ENCODE data around the gene KIF7.

KIF7 gene

GRCh38 chr15:89679212-89679611 is 23.9 kb upstream of the KIF7 start, which contains the start of gene PLIN1:
Gene PLIN1 (minus strand): TSS chr15:89679367. CDS start chr15:89677489, 1,878 bp downstream.
- Histone ChIP-seq H3K9ac (ENCODE audit: low read depth, low read length) (no peak within 1 kb of the TSS), H3K27me3 (ENCODE audit: control insufficient read depth, insufficient read depth, low read length) (no peaks in the 10 kb centered on the region), H3K36me3 (ENCODE audit: insufficient read depth, low read length) (peaks cover 4% of the 10 kb centered on the region), H3K4me2 (ENCODE audit: low read length) (peak within 1 kb of the TSS; percentile 56), H3K4me1 (ENCODE audit: control insufficient read depth, insufficient read depth, low read length) (peaks cover 21% of the 10 kb centered on the region), H3K9me3 (replicated peaks; ENCODE audit: low read length) (no peaks in the 10 kb centered on the region), H3K4me3 (ENCODE audit: low read length) (no peak within 1 kb of the TSS)

GRCh38 chr15:89677381-89677780 is 22.1 kb upstream of the KIF7 start:
- H3K9ac ChIP-seq (ENCODE audit: low read depth, low read length) = no peak overlapping the region
- H3K4me2 ChIP-seq (ENCODE audit: low read length) = no peak overlapping the region
- no peaks in the 10 kb centered on the region for H3K27me3 ChIP-seq (ENCODE audit: control insufficient read depth, insufficient read depth, low read length)
- no peaks in the 10 kb centered on the region for H3K9me3 ChIP-seq (replicated peaks; ENCODE audit: low read length)
- no peaks in the 10 kb centered on the region for H3K36me3 ChIP-seq (ENCODE audit: insufficient read depth, low read length)
- peaks cover 23% of the 10 kb centered on the region for H3K4me1 ChIP-seq (ENCODE audit: control insufficient read depth, insufficient read depth, low read length)
- no peak overlapping the region for H3K4me3 ChIP-seq (ENCODE audit: low read length)

GRCh38 chr15:89675606-89676005 is 20.3 kb upstream of the KIF7 start:
- Histone ChIP-seq H3K4me3 (ENCODE audit: low read length) (no peak overlapping the region), H3K27me3 (ENCODE audit: control insufficient read depth, insufficient read depth, low read length) (no peaks in the 10 kb centered on the region), H3K9me3 (replicated peaks; ENCODE audit: low read length) (no peaks in the 10 kb centered on the region), H3K4me2 (ENCODE audit: low read length) (no peak overlapping the region), H3K9ac (ENCODE audit: low read depth, low read length) (no peak overlapping the region), H3K36me3 (ENCODE audit: insufficient read depth, low read length) (no peaks in the 10 kb centered on the region), H3K4me1 (ENCODE audit: control insufficient read depth, insufficient read depth, low read length) (peaks cover 16% of the 10 kb centered on the region)

GRCh38 chr15:89674526-89674925 is 19.3 kb upstream of the KIF7 start:
- Histone ChIP-seq H3K4me3 (ENCODE audit: low read length) (no peak overlapping the region), H3K4me1 (ENCODE audit: control insufficient read depth, insufficient read depth, low read length) (peaks cover 6% of the 10 kb centered on the region), H3K27me3 (ENCODE audit: control insufficient read depth, insufficient read depth, low read length) (no peaks in the 10 kb centered on the region), H3K9me3 (replicated peaks; ENCODE audit: low read length) (no peaks in the 10 kb centered on the region), H3K36me3 (ENCODE audit: insufficient read depth, low read length) (no peaks in the 10 kb centered on the region), H3K4me2 (ENCODE audit: low read length) (no peak overlapping the region), H3K9ac (ENCODE audit: low read depth, low read length) (no peak overlapping the region)

GRCh38 chr15:89673165-89673512 is 17.9 kb upstream of the KIF7 start:
- Histone ChIP-seq H3K4me3 (ENCODE audit: low read length) (no peak overlapping the region), H3K9ac (ENCODE audit: low read depth, low read length) (no peak overlapping the region), H3K4me2 (ENCODE audit: low read length) (no peak overlapping the region), H3K27me3 (ENCODE audit: control insufficient read depth, insufficient read depth, low read length) (no peaks in the 10 kb centered on the region), H3K36me3 (ENCODE audit: insufficient read depth, low read length) (no peaks in the 10 kb centered on the region), H3K4me1 (ENCODE audit: control insufficient read depth, insufficient read depth, low read length) (peaks cover 3% of the 10 kb centered on the region), H3K9me3 (replicated peaks; ENCODE audit: low read length) (no peaks in the 10 kb centered on the region)

GRCh38 chr15:89672221-89673164 is 17.2 kb upstream of the KIF7 start:
- Histone ChIP-seq H3K4me1 (ENCODE audit: control insufficient read depth, insufficient read depth, low read length) (peaks cover 3% of the 10 kb centered on the region), H3K4me2 (ENCODE audit: low read length) (no peak overlapping the region), H3K9ac (ENCODE audit: low read depth, low read length) (no peak overlapping the region), H3K9me3 (replicated peaks; ENCODE audit: low read length) (no peaks in the 10 kb centered on the region), H3K4me3 (ENCODE audit: low read length) (no peak overlapping the region), H3K27me3 (ENCODE audit: control insufficient read depth, insufficient read depth, low read length) (no peaks in the 10 kb centered on the region), H3K36me3 (ENCODE audit: insufficient read depth, low read length) (no peaks in the 10 kb centered on the region)

- Histone ChIP-seq H3K27me3 (ENCODE audit: control insufficient read depth, insufficient read depth, low read length) (no peaks in the 10 kb centered on the region), H3K9me3 (replicated peaks; ENCODE audit: low read length) (no peaks in the 10 kb centered on the region), H3K4me2 (ENCODE audit: low read length) (no peak overlapping the region), H3K9ac (ENCODE audit: low read depth, low read length) (no peak overlapping the region), H3K4me1 (ENCODE audit: control insufficient read depth, insufficient read depth, low read length) (peaks cover 3% of the 10 kb centered on the region), H3K4me3 (ENCODE audit: low read length) (no peak overlapping the region), H3K36me3 (ENCODE audit: insufficient read depth, low read length) (no peaks in the 10 kb centered on the region)
Measured at GRCh38 chr15:89671687-89672086, 16.4 kb upstream of the KIF7 start.

GRCh38 chr15:89670971-89671560 is 15.8 kb upstream of the KIF7 start:
- no peak overlapping the region for H3K4me2 ChIP-seq (ENCODE audit: low read length)
- H3K4me3 ChIP-seq (ENCODE audit: low read length) = no peak overlapping the region
- no peaks in the 10 kb centered on the region for H3K9me3 ChIP-seq (replicated peaks; ENCODE audit: low read length)
- H3K36me3 ChIP-seq (ENCODE audit: insufficient read depth, low read length) = no peaks in the 10 kb centered on the region
- H3K4me1 ChIP-seq (ENCODE audit: control insufficient read depth, insufficient read depth, low read length) = peaks cover 3% of the 10 kb centered on the region
- H3K27me3 ChIP-seq (ENCODE audit: control insufficient read depth, insufficient read depth, low read length) = no peaks in the 10 kb centered on the region
- no peak overlapping the region for H3K9ac ChIP-seq (ENCODE audit: low read depth, low read length)

- H3K4me2 ChIP-seq (ENCODE audit: low read length) = no peak overlapping the region
- peaks cover 13% of the 10 kb centered on the region for H3K4me1 ChIP-seq (ENCODE audit: control insufficient read depth, insufficient read depth, low read length)
- H3K9ac ChIP-seq (ENCODE audit: low read depth, low read length) = no peak overlapping the region
- H3K4me3 ChIP-seq (ENCODE audit: low read length) = no peak overlapping the region
- H3K36me3 ChIP-seq (ENCODE audit: insufficient read depth, low read length) = no peaks in the 10 kb centered on the region
- H3K9me3 ChIP-seq (replicated peaks; ENCODE audit: low read length) = no peaks in the 10 kb centered on the region
- no peaks in the 10 kb centered on the region for H3K27me3 ChIP-seq (ENCODE audit: control insufficient read depth, insufficient read depth, low read length)
Measured at GRCh38 chr15:89669941-89670340, 14.7 kb upstream of the KIF7 start.

- Histone ChIP-seq H3K4me3 (ENCODE audit: low read length) (no peak overlapping the region), H3K9ac (ENCODE audit: low read depth, low read length) (no peak overlapping the region), H3K4me2 (ENCODE audit: low read length) (no peak overlapping the region), H3K27me3 (ENCODE audit: control insufficient read depth, insufficient read depth, low read length) (no peaks in the 10 kb centered on the region), H3K4me1 (ENCODE audit: control insufficient read depth, insufficient read depth, low read length) (peaks cover 18% of the 10 kb centered on the region), H3K36me3 (ENCODE audit: insufficient read depth, low read length) (no peaks in the 10 kb centered on the region), H3K9me3 (replicated peaks; ENCODE audit: low read length) (no peaks in the 10 kb centered on the region)
Measured at GRCh38 chr15:89669309-89669865, 14.1 kb upstream of the KIF7 start.

GRCh38 chr15:89668171-89668570 is 12.9 kb upstream of the KIF7 start:
- H3K36me3 ChIP-seq (ENCODE audit: insufficient read depth, low read length) = no peaks in the 10 kb centered on the region
- no peak overlapping the region for H3K4me3 ChIP-seq (ENCODE audit: low read length)
- no peaks in the 10 kb centered on the region for H3K9me3 ChIP-seq (replicated peaks; ENCODE audit: low read length)
- H3K4me1 ChIP-seq (ENCODE audit: control insufficient read depth, insufficient read depth, low read length) = peaks cover 21% of the 10 kb centered on the region
- H3K4me2 ChIP-seq (ENCODE audit: low read length) = no peak overlapping the region
- no peaks in the 10 kb centered on the region for H3K27me3 ChIP-seq (ENCODE audit: control insufficient read depth, insufficient read depth, low read length)
- no peak overlapping the region for H3K9ac ChIP-seq (ENCODE audit: low read depth, low read length)

- peaks cover 27% of the 10 kb centered on the region for H3K4me1 ChIP-seq (ENCODE audit: control insufficient read depth, insufficient read depth, low read length)
- no peaks in the 10 kb centered on the region for H3K27me3 ChIP-seq (ENCODE audit: control insufficient read depth, insufficient read depth, low read length)
- no peaks in the 10 kb centered on the region for H3K36me3 ChIP-seq (ENCODE audit: insufficient read depth, low read length)
- no peak overlapping the region for H3K4me3 ChIP-seq (ENCODE audit: low read length)
- H3K9ac ChIP-seq (ENCODE audit: low read depth, low read length) = no peak overlapping the region
- no peak overlapping the region for H3K4me2 ChIP-seq (ENCODE audit: low read length)
- H3K9me3 ChIP-seq (replicated peaks; ENCODE audit: low read length) = no peaks in the 10 kb centered on the region
Measured at GRCh38 chr15:89667706-89667960, 12.4 kb upstream of the KIF7 start.
